WTC11 (cell line): ENCODE results near the gene DCAF10. TPM values are rescaled to one million over a fixed set of nuclear protein-coding genes. Genes with fewer than 3 reads are reported as not detected.

Experiments used
- ATAC-seq: fragments of 200-7000 bp; cut with Tn5 transposase; 2 replicates; pipeline ENCODE4 v1.10.0; 2021; ENCODE audit warnings: mild to moderate bottlenecking, moderate library complexity
- CTCF ChIA-PET: fragments of 300-600 bp; sonication (Branson Sonifier 250); formaldehyde crosslinking; loops from one replicate; lab custom pipeline; 2021; ENCODE audit warnings: antibody characterized with exemption; lab: Charles Lee
- POLR2A ChIA-PET: fragments of 350-600 bp; sonication (Branson Sonifier 250); formaldehyde crosslinking; loops from one replicate; lab custom pipeline; 2021; ENCODE audit warnings: antibody characterized with exemption; lab: Charles Lee
- DNase-seq: peaks from one replicate; pipeline ENCODE4 v3.0.0; 2021; ENCODE audit warnings: low spot score
- H3K27ac Mint-ChIP-seq: 2 replicates; pipeline ENCODE4 v1.8.0; 2021; ENCODE audit warnings: mixed read lengths
- H3K27me3 Mint-ChIP-seq: 2 replicates; pipeline ENCODE4 v1.8.0; 2021; ENCODE audit warnings: low read depth, mild to moderate bottlenecking, moderate library complexity, mixed read lengths
- H3K36me3 Mint-ChIP-seq: 2 replicates; pipeline ENCODE4 v1.8.0; 2021; ENCODE audit warnings: mixed read lengths
- H3K4me1 Mint-ChIP-seq: 2 replicates; pipeline ENCODE4 v1.8.0; 2022; ENCODE audit warnings: mixed read lengths
- H3K4me3 Mint-ChIP-seq: 2 replicates; pipeline ENCODE4 v1.8.0; 2021; ENCODE audit warnings: mild to moderate bottlenecking, moderate library complexity, mixed read lengths
- H3K9me3 Mint-ChIP-seq: 2 replicates; pipeline ENCODE4 v1.8.0; 2021; ENCODE audit warnings: mixed read lengths
- ATF1 ChIP-seq: sonication (generic); formaldehyde crosslinking; IDR thresholded peaks from 2 replicates; pipeline ENCODE4 v1.8.1; 2023; ENCODE audit warnings: mild to moderate bottlenecking, moderate library complexity, missing genetic modification reagents
- ATF2 ChIP-seq: sonication (generic); formaldehyde crosslinking; IDR thresholded peaks from 2 replicates; pipeline ENCODE4 v1.8.1; 2022; ENCODE audit warnings: low read depth, missing genetic modification reagents, borderline replicate concordance
- CREB1 ChIP-seq: sonication (generic); formaldehyde crosslinking; IDR thresholded peaks from 2 replicates; pipeline ENCODE4 v1.8.0; 2023; ENCODE audit warnings: mild to moderate bottlenecking, missing genetic modification reagents
- MAX ChIP-seq: sonication (generic); formaldehyde crosslinking; IDR thresholded peaks from 2 replicates; pipeline ENCODE4 v1.8.0; 2022; ENCODE audit warnings: mild to moderate bottlenecking, missing genetic modification reagents
- MXD4 ChIP-seq: fragments of 250-450 bp; sonication (Bioruptor Pico); IDR thresholded peaks from 2 replicates; pipeline ENCODE4 v1.8.0; 2021; ENCODE audit warnings: mild to moderate bottlenecking, moderate library complexity, borderline replicate concordance
- SP1 ChIP-seq: sonication (generic); formaldehyde crosslinking; conservative IDR thresholded peaks from 2 replicates; pipeline ENCODE4 v1.8.1; 2022; ENCODE audit warnings: missing genetic modification reagents
- ZNF121 ChIP-seq: sonication (generic); formaldehyde crosslinking; IDR thresholded peaks from 2 replicates; pipeline ENCODE4 v1.8.0; 2023; ENCODE audit warnings: missing genetic modification reagents
- ZNF416 ChIP-seq: fragments of 250-450 bp; sonication (Bioruptor Pico); IDR thresholded peaks from 2 replicates; pipeline ENCODE4 v1.9.0; 2021; ENCODE audit warnings: mild to moderate bottlenecking, inconsistent platforms
- ZSCAN18 ChIP-seq: fragments of 250-450 bp; sonication (Bioruptor Pico); IDR thresholded peaks from 2 replicates; pipeline ENCODE4 v2.1.2; 2022; ENCODE audit warnings: mild to moderate bottlenecking, moderate library complexity
- total RNA-seq: library from RNA; stranded (reverse); gene quantifications from 3 replicates; pipeline ENCODE4 v1.2.3, GENCODE V29; 2021
- TF ChIP-seq, protein P1 (sequence below): sonication (generic); formaldehyde crosslinking; IDR thresholded peaks from 2 replicates; pipeline ENCODE4 v1.8.0; 2022; ENCODE audit warnings: mild to moderate bottlenecking, missing genetic modification reagents
- TF ChIP-seq, protein P2 (sequence below): sonication (generic); formaldehyde crosslinking; IDR thresholded peaks from 2 replicates; pipeline ENCODE4 v1.8.1; 2023; ENCODE audit warnings: mild to moderate bottlenecking, missing genetic modification reagents
- TF ChIP-seq, protein P3 (sequence below): sonication (generic); formaldehyde crosslinking; IDR thresholded peaks from 2 replicates; pipeline ENCODE4 v1.8.1; 2023; ENCODE audit warnings: mild to moderate bottlenecking, missing genetic modification reagents, moderate library complexity
- TF ChIP-seq, protein P4 (sequence below): fragments of 250-450 bp; sonication (Bioruptor Pico); IDR thresholded peaks from 2 replicates; pipeline ENCODE4 v1.9.0; 2021; ENCODE audit warnings: moderate library complexity, mild to moderate bottlenecking, inconsistent platforms, borderline replicate concordance
- TF ChIP-seq, protein P5 (sequence below): fragments of 200-600 bp; IDR thresholded peaks from 2 replicates; pipeline ENCODE4 v1.8.0; 2022; ENCODE audit warnings: antibody characterized with exemption

DCAF10 gene
- total RNA-seq, 1 experiment from 2014 or later = 11.7 TPM

DNA sequence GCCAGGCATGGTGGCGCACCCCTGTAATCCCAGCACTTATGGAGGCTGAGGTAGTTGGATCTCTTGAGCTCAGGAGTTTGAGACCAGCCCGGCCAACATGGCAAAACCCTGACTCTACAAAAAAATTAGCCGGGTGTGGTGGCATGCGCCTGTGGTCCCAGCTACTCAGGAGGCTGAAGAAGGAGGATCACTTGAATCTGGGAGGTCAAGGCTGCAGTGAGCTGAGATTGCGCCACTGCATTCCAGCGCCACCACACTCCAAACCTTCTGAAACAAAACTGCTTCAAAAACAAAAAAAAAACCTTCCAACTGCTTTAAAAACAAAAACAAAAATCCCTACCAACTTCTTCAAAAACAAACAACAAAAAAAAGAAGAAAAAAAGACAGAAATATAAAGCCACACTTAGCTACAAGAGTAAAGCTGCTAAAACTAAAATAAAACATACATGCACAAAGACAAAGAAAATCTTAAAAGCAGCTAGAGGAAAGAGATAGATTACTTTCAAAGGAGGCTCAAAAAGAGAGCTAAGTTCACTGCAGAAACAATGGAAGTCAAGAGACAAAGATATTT, 11.4 kb downstream of the DCAF10 start (continued):
- TF ChIP-seq, protein P1, sequence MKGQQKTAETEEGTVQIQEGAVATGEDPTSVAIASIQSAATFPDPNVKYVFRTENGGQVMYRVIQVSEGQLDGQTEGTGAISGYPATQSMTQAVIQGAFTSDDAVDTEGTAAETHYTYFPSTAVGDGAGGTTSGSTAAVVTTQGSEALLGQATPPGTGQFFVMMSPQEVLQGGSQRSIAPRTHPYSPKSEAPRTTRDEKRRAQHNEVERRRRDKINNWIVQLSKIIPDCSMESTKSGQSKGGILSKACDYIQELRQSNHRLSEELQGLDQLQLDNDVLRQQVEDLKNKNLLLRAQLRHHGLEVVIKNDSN (CRISPR knock-in tag) = no peak
- TF ChIP-seq ATF1 (CRISPR knock-in tag) = no peak
- no peak for TF ChIP-seq SP1
- TF ChIP-seq, protein P2, sequence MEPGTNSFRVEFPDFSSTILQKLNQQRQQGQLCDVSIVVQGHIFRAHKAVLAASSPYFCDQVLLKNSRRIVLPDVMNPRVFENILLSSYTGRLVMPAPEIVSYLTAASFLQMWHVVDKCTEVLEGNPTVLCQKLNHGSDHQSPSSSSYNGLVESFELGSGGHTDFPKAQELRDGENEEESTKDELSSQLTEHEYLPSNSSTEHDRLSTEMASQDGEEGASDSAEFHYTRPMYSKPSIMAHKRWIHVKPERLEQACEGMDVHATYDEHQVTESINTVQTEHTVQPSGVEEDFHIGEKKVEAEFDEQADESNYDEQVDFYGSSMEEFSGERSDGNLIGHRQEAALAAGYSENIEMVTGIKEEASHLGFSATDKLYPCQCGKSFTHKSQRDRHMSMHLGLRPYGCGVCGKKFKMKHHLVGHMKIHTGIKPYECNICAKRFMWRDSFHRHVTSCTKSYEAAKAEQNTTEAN (CRISPR knock-in tag) = no peak
- TF ChIP-seq MAX (CRISPR knock-in tag) = no peak
- TF ChIP-seq, protein P3, sequence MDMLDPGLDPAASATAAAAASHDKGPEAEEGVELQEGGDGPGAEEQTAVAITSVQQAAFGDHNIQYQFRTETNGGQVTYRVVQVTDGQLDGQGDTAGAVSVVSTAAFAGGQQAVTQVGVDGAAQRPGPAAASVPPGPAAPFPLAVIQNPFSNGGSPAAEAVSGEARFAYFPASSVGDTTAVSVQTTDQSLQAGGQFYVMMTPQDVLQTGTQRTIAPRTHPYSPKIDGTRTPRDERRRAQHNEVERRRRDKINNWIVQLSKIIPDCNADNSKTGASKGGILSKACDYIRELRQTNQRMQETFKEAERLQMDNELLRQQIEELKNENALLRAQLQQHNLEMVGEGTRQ (CRISPR knock-in tag) = no peak
- TF ChIP-seq ZSCAN18 (CRISPR knock-in tag) = no peak
- no peak for TF ChIP-seq MXD4 (CRISPR knock-in tag)
- no peak for TF ChIP-seq ZNF416 (CRISPR knock-in tag)
- TF ChIP-seq, protein P4, sequence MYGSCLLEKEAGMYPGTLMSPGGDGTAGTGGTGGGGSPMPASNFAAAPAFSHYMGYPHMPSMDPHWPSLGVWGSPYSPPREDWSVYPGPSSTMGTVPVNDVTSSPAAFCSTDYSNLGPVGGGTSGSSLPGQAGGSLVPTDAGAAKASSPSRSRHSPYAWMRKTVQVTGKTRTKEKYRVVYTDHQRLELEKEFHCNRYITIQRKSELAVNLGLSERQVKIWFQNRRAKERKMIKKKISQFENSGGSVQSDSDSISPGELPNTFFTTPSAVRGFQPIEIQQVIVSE (CRISPR knock-in tag) = no peak
- TF ChIP-seq, protein P5, sequence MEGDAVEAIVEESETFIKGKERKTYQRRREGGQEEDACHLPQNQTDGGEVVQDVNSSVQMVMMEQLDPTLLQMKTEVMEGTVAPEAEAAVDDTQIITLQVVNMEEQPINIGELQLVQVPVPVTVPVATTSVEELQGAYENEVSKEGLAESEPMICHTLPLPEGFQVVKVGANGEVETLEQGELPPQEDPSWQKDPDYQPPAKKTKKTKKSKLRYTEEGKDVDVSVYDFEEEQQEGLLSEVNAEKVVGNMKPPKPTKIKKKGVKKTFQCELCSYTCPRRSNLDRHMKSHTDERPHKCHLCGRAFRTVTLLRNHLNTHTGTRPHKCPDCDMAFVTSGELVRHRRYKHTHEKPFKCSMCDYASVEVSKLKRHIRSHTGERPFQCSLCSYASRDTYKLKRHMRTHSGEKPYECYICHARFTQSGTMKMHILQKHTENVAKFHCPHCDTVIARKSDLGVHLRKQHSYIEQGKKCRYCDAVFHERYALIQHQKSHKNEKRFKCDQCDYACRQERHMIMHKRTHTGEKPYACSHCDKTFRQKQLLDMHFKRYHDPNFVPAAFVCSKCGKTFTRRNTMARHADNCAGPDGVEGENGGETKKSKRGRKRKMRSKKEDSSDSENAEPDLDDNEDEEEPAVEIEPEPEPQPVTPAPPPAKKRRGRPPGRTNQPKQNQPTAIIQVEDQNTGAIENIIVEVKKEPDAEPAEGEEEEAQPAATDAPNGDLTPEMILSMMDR = no peak
- TF ChIP-seq CREB1 (CRISPR knock-in tag) = no peak

GRCh38 chr9:37812773-37813379, 12.3 kb downstream of the DCAF10 start:
- Mint-ChIP-seq H3K36me3 (no peaks in the 10 kb centered on the region), H3K4me1 (no peaks in the 10 kb centered on the region)
- ATAC-seq = no peak

More at GRCh38 chr9:37812773-37813379, 12.3 kb downstream of the DCAF10 start:
- POLR2A ChIA-PET = no interaction called here
- CTCF ChIA-PET = interaction anchor here (0.6 to 1.7 kb wide), 2 partner anchors 40 to 101 kb away, joined by 3 to 5 read pairs; no protein-coding TSS in a partner anchor
- Mint-ChIP-seq H3K27ac (no peak overlapping the region), H3K9me3 (no peaks in the 10 kb centered on the region), H3K4me3 (no peak overlapping the region), H3K27me3 (no peaks in the 10 kb centered on the region)
- DNase-seq = no peak
- TF ChIP-seq ATF2 = no peak
- TF ChIP-seq ZNF121 (CRISPR knock-in tag) = peak; percentile 77; the same call in 1 of the 2 replicates
